Measurements from ENCODE around the gene XRCC1. TPM values are rescaled to one million over a fixed set of nuclear protein-coding genes. Genes with fewer than 3 reads are reported as not detected.

XRCC1 gene
- polyA plus RNA-seq, 1 of the 3 experiments (the other 2 are of a cell fraction): 30.3 TPM

DNA sequence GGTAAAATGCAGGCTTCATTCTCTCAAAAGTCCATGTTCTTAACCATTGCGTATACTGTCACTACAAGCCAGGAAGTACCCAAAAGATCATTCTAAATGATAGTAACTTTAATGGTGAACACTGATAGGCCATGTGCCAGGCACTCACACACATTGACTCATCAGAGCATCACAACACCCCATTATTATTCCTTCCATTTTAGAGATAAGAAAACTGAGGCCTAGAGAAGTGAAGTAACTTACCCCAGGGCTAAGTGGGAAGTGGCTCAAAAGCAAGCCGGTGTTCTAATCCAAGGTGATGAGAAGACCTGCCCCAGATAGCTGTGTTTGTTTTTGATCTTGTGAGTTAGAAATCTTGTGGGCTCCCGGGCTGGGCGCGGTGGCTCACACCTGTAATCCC is 69.4 kb downstream of the XRCC1 start:
- Histone ChIP-seq H2AFZ (ENCODE audit: low read depth) (no peak overlapping the region), H3K4me1 (ENCODE audit: control insufficient read depth in 1 of 2, insufficient read depth in 2 of 2, low read depth in 1 of 2, low read length in 1 of 2) (peaks cover 3 to 4% of the 10 kb centered on the region in 2 experiments; a peak in 1 of 4 replicates), H3K4me2 (no peak overlapping the region), H3K9me3 (no peaks in the 10 kb centered on the region), H3K4me3 (ENCODE audit: low read depth in 2 of 2, low read length in 1 of 2) (no peak overlapping the region), H4K20me1 (ENCODE audit: insufficient read depth) (no peaks in the 10 kb centered on the region), H3F3A (replicated peaks; ENCODE audit: insufficient read depth) (peaks cover 13% of the 10 kb centered on the region), H3K27me3 (ENCODE audit: insufficient read depth) (no peaks in the 10 kb centered on the region), H3K9ac (no peak overlapping the region), H3K27ac (ENCODE audit: low read depth in 2 of 2, low read length in 1 of 2) (no peak overlapping the region), H3K9me2 (no peaks in the 10 kb centered on the region), H3K36me3 (replicated peaks in 1 of 2; ENCODE audit: control insufficient read depth in 1 of 2, insufficient read depth in 2 of 2, low read length in 1 of 2) (peaks cover 7 to 10% of the 10 kb centered on the region in 2 experiments), H3K79me2 (ENCODE audit: insufficient read depth) (no peaks in the 10 kb centered on the region)
- ChIA-PET CTCF (interaction anchor here (1.7 to 4.3 kb wide), 3 partner anchors 13 to 59 kb away, joined by 6 to 42 read pairs (median 22); no protein-coding TSS in a partner anchor), POLR2A (no interaction called here)
- TF ChIP-seq TEAD4 (IDR thresholded peaks at IDR 0.05; ENCODE audit: borderline replicate concordance, insufficient read depth) (no peak), MXI1 (IDR thresholded peaks at IDR 0.05; ENCODE audit: low read depth, low read length) (no peak), PBX3 (IDR thresholded peaks at IDR 0.05) (no peak), EP300 (IDR thresholded peaks at IDR 0.05; ENCODE audit: borderline replicate concordance in 1 of 2, low read depth in 1 of 2, low read length in 1 of 2) (no peak), CHD2 (IDR thresholded peaks at IDR 0.05; ENCODE audit: low read length, partially characterized antibody) (no peak)
- no peak for DNase-seq
- WGBS (ENCODE audit: low lambda C conversion rate): 98% methylated on average over 5 of the region's 5 CpGs

DNA sequence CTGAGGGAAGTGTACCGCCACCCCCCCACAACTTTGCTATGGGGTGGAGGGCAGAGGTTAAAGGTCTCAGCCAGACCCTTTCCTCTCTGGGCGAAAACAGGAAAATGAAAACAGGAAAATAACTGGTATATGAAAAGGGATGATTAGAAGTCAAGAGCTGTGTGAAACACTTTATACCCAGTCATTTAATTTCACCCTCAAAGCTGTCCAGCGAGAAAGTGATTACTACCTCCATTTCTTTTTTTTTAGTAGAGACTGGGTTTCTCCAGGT is 70.2 kb downstream of the XRCC1 start:
- H3K27ac ChIP-seq (ENCODE audit: low read depth in 2 of 2, low read length in 1 of 2): no peak overlapping the region

More for the DNA sequence above, 70.2 kb downstream of the XRCC1 start:
- Histone ChIP-seq H3K9ac (peak overlapping the region; percentile 81; the same call in 1 of the 2 replicates), H3K27me3 (ENCODE audit: insufficient read depth) (no peaks in the 10 kb centered on the region), H3K9me2 (no peaks in the 10 kb centered on the region), H3K36me3 (replicated peaks in 1 of 2; ENCODE audit: control insufficient read depth in 1 of 2, insufficient read depth in 2 of 2, low read length in 1 of 2) (peaks cover 4 to 6% of the 10 kb centered on the region in 2 experiments), H3F3A (replicated peaks; ENCODE audit: insufficient read depth) (peaks cover 10% of the 10 kb centered on the region), H3K4me3 (ENCODE audit: low read depth in 2 of 2, low read length in 1 of 2) (no peak overlapping the region), H3K4me2 (0 out of 2 replicates have a peak overlapping the region, but pooled peaks have one; percentile 97), H3K4me1 (ENCODE audit: control insufficient read depth in 1 of 2, insufficient read depth in 2 of 2, low read depth in 1 of 2, low read length in 1 of 2) (peaks cover 3 to 4% of the 10 kb centered on the region in 2 experiments; a peak in 1 of 4 replicates), H3K79me2 (ENCODE audit: insufficient read depth) (no peaks in the 10 kb centered on the region), H4K20me1 (ENCODE audit: insufficient read depth) (no peaks in the 10 kb centered on the region), H2AFZ (ENCODE audit: low read depth) (peak overlapping the region; percentile 95; the same call in 1 of the 2 replicates), H3K9me3 (no peaks in the 10 kb centered on the region)
- 97% methylated on average over 3 of the region's 3 CpGs for WGBS (ENCODE audit: low lambda C conversion rate)
- CTCF ChIA-PET: interaction anchor here (0.9 to 4.3 kb wide), 7 partner anchors 14 to 90 kb away, joined by 3 to 42 read pairs (median 6); no protein-coding TSS in a partner anchor
- POLR2A ChIA-PET: no interaction called here
- TF ChIP-seq IRF3 (IDR thresholded peaks at IDR 0.05; ENCODE audit: low read depth, low read length) (no peak), REST (IDR thresholded peaks at IDR 0.05; ENCODE audit: low read depth, low read length) (no peak), GABPA (IDR thresholded peaks at IDR 0.05; ENCODE audit: low read depth) (no peak), MXI1 (IDR thresholded peaks at IDR 0.05; ENCODE audit: low read depth, low read length) (no peak), YY1 (IDR thresholded peaks at IDR 0.05; ENCODE audit: low read depth) (no peak), MEF2A (IDR thresholded peaks at IDR 0.05; ENCODE audit: borderline replicate concordance, low read depth) (no peak), RAD21 (IDR thresholded peaks at IDR 0.05; ENCODE audit: low read length) (no peak)
- TF ChIP-seq, protein P1, sequence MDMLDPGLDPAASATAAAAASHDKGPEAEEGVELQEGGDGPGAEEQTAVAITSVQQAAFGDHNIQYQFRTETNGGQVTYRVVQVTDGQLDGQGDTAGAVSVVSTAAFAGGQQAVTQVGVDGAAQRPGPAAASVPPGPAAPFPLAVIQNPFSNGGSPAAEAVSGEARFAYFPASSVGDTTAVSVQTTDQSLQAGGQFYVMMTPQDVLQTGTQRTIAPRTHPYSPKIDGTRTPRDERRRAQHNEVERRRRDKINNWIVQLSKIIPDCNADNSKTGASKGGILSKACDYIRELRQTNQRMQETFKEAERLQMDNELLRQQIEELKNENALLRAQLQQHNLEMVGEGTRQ (IDR thresholded peaks at IDR 0.05; ENCODE audit: borderline replicate concordance, low read depth, low read length): no peak
- no peak for DNase-seq

Data from SK-N-SH (cell line).